Tibial nerve (tissue), 4 donors: ENCODE measurements around the gene AK9. TPM values are rescaled to one million over a fixed set of nuclear protein-coding genes. Genes with fewer than 3 reads are reported as not detected.

Experiments
- DNase-seq, 2 donors: peaks; one replicate each; pipeline ENCODE4 v3.0.0-alpha.2; 2019; ENCODE audit warnings: low spot score in 2 of 2
- H3K27ac ChIP-seq, 4 donors: fragments of 200-600 bp; sonication (generic) in 3 of 4; one replicate each; pipeline ENCODE4 v1.5.1; 2017 to 2019; ENCODE audit warnings: mild to moderate bottlenecking in 1 of 4
- H3K27me3 ChIP-seq, 2 donors: fragments of 200-600 bp; sonication (generic) in 1 of 2; one replicate each; pipeline versions ENCODE4 v1.5.1 to v1.6.0; 2017 to 2019
- H3K36me3 ChIP-seq, 3 donors: fragments of 200-600 bp; sonication (generic); one replicate each; pipeline ENCODE4 v1.5.1; 2018 to 2019
- H3K4me1 ChIP-seq, 4 donors: fragments of 200-600 bp; sonication (generic) in 3 of 4; one replicate each; pipeline ENCODE4 v1.5.1; 2017 to 2019
- H3K4me3 ChIP-seq, 4 donors: fragments of 200-600 bp; sonication (generic) in 3 of 4; one replicate each; pipeline ENCODE4 v1.5.1; 2017 to 2019; ENCODE audit warnings: mild to moderate bottlenecking in 1 of 4, moderate library complexity in 1 of 4
- H3K9me3 ChIP-seq, 4 donors: fragments of 200-600 bp; sonication (generic) in 3 of 4; one replicate each; pipeline ENCODE4 v1.5.1; 2017 to 2019
- CTCF ChIP-seq, 5 experiments: fragments of 200-600 bp in 3 of 5; fragments of 450-650 bp in 2 of 5; sonication (generic) in 3 of 5; IDR thresholded peaks; one replicate each; pipeline ENCODE4 v1.5.1; 2016 to 2019; ENCODE audit warnings: antibody characterized with exemption in 5 of 5, mild to moderate bottlenecking in 3 of 5, moderate library complexity in 2 of 5
- EP300 ChIP-seq, 2 donors: sonication (generic); formaldehyde crosslinking; IDR thresholded peaks; one replicate each; pipeline ENCODE4 v1.6.1; 2017; ENCODE audit warnings: antibody characterized with exemption in 2 of 2, mild to moderate bottlenecking in 1 of 2
- POLR2A ChIP-seq, 2 donors: fragments of 450-650 bp; IDR thresholded peaks; one replicate each; pipeline ENCODE4 v1.6.1; 2017; ENCODE audit warnings: antibody characterized with exemption in 2 of 2, mild to moderate bottlenecking in 2 of 2, moderate library complexity in 2 of 2
- WGBS, 2 donors: methylation state at CpG; one replicate each; pipeline ENCODE4 v1.1.5; 2018; 5-methylcytosine and 5-hydroxymethylcytosine counted together
- total RNA-seq, 4 donors: library from RNA; depleted of rRNA; stranded (reverse); fragments of >200 nt; gene quantifications; one replicate each; pipeline ENCODE4 v1.1.0, GENCODE V29; 2016

The AK9 gene
- total RNA-seq, 4 donors from 2014 or later: 8.1 to 19.8 (median 14.1) TPM

DNA sequence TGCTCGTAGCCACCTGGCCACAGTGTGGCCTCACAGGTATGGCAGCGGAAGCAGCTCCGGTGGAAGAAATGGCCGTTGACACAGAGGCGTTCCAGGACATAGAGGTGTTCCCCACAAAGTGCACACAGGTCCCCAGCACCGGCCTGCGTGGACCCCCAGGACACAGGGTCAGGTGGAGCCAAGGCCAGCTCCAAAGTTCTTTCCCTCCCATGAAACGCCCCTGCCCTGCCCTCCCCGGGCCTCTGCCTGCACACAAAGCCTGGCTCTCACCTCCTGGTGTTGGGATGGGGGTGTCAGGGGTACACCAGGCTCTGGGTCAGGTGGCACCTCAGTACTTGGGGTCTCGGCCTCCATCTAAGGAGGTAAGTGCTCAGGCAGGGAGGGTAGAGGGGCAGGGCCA lies 243.9 kb downstream of the AK9 start:
- no peak for TF ChIP-seq CTCF (IDR thresholded peaks at IDR 0.05)
- no peak for TF ChIP-seq EP300 (IDR thresholded peaks at IDR 0.05)
- no peak for TF ChIP-seq POLR2A (IDR thresholded peaks at IDR 0.05)
- Histone ChIP-seq H3K4me3 (no peak overlapping the region), H3K27me3 (no peaks in the 10 kb centered on the region), H3K36me3 (peaks cover 0 to 93% (median 6%) of the 10 kb centered on the region in 3 donors), H3K4me1 (peaks cover 0 to 18% (median 4%) of the 10 kb centered on the region in 4 donors), H3K9me3 (no peaks in the 10 kb centered on the region), H3K27ac (no peak overlapping the region)
- no peak for DNase-seq
- 82 to 90% methylated on average over 10 of the region's 10 CpGs for WGBS, 2 donors

DNA sequence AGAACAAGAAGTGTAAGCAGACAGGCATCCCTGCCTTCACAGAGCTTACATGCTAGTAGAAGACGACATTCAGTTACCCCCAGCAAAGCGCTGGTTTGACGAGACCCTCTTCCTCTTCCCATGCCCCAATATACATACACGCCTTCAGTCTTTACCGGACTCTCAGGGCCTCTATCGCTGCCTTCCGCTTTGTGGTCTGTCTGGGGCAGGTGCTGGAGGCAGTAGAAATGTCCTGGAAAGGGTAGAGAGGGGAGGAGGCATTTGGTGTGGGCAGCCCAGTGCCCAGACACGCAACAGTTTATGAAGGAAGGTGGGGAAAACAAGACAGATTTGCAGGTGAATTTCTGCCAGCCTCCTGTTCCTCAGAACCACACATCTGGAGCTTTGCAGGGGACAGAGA lies 244.5 kb downstream of the AK9 start:
- Histone ChIP-seq H3K4me1 (peaks cover 0 to 23% (median 9%) of the 10 kb centered on the region in 4 donors), H3K27me3 (no peaks in the 10 kb centered on the region), H3K36me3 (peaks cover 0 to 87% (median 2%) of the 10 kb centered on the region in 3 donors), H3K27ac (no peak overlapping the region), H3K4me3 (no peak overlapping the region), H3K9me3 (no peaks in the 10 kb centered on the region)
- WGBS, 2 donors: 70 to 92% methylated on average over 8 of the region's 8 CpGs
- DNase-seq: no peak
- no peak for TF ChIP-seq POLR2A (IDR thresholded peaks at IDR 0.05)

DNA sequence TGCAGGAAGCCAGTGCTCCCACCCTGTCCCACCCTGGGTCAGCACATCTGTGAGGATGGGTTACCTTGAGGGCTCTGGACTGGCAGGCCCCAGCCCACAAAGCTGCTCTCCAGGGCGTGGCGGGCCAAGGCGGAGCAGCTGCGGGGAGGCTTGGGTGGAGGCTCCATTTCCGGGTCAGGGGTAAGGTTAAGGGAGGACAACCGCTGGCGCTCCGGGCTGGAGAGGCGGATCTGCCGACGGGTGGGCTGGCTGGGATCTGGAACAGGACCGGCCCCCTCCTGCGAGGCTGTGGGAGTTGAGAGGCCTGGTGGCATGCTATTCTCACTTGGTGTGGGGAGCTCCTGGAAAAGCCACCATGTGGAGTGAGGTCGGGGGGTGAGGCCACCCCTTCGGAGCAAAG lies 244.9 kb downstream of the AK9 start:
- peaks cover 0 to 83% (median 0%) of the 10 kb centered on the region in 3 donors for H3K36me3 ChIP-seq
- no peak overlapping the region for H3K27ac ChIP-seq
- TF ChIP-seq EP300 (IDR thresholded peaks at IDR 0.05) (no peak), POLR2A (IDR thresholded peaks at IDR 0.05) (no peak)
- H3K9me3 ChIP-seq: no peaks in the 10 kb centered on the region
- H3K4me3 ChIP-seq: no peak overlapping the region
- 80 to 84% methylated on average over 15 of the region's 15 CpGs for WGBS, 2 donors
- H3K27me3 ChIP-seq: no peaks in the 10 kb centered on the region
- H3K4me1 ChIP-seq: peaks cover 0 to 27% (median 13%) of the 10 kb centered on the region in 4 donors
- DNase-seq: no peak

DNA sequence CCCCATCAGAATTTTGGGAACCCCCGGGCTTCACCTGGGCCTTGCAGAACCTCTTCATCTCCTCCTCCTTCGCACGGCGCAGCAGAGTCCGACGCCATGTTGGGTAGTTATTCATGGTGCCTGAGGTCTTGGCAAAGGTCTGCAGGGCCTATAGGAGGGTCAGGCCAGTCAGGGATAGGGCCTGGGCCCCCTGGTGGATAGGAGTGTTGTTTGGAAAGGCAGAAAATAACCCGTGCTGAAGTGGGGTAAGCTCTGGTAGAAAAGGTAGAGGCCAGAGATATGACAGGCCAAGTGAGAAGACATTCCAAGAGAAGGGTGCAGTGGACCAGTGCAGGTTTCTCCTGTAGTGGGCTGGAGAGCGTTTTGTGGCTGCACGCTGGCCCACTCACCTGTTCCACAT lies 245.6 kb downstream of the AK9 start:
- DNase-seq: no peak
- TF ChIP-seq EP300 (IDR thresholded peaks at IDR 0.05) (no peak), POLR2A (IDR thresholded peaks at IDR 0.05) (no peak), CTCF (IDR thresholded peaks at IDR 0.05) (no peak)
- WGBS, 2 donors: 89 to 92% methylated on average over 9 of the region's 9 CpGs
- Histone ChIP-seq H3K27ac (peak overlapping the region in 1 of 4 donors; percentile 21), H3K27me3 (no peaks in the 10 kb centered on the region), H3K9me3 (no peaks in the 10 kb centered on the region), H3K36me3 (peaks cover 0 to 77% (median 0%) of the 10 kb centered on the region in 3 donors), H3K4me3 (no peak overlapping the region), H3K4me1 (peaks cover 0 to 27% (median 13%) of the 10 kb centered on the region in 4 donors)

- Histone ChIP-seq H3K27ac (peak overlapping the region in 2 of 4 donors; percentile 1 to 60), H3K36me3 (peaks cover 0 to 59% (median 0%) of the 10 kb centered on the region in 3 donors), H3K9me3 (no peaks in the 10 kb centered on the region), H3K27me3 (no peaks in the 10 kb centered on the region), H3K4me3 (no peak overlapping the region), H3K4me1 (peaks cover 0 to 38% (median 14%) of the 10 kb centered on the region in 4 donors)
- TF ChIP-seq POLR2A (IDR thresholded peaks at IDR 0.05): no peak
- no peak for TF ChIP-seq CTCF (IDR thresholded peaks at IDR 0.05)
- TF ChIP-seq EP300 (IDR thresholded peaks at IDR 0.05): no peak
- WGBS, 2 donors: 85% methylated on average over 10 of the region's 10 CpGs
- DNase-seq: no peak
Observed at GRCh38 chr6:109443425-109443950, 247.5 kb downstream of the AK9 start.

Other genes starting within 250 kb of the AK9 start
- 10 to 100 TPM; 45.4 to 91.0 (median 70.3) TPM for gene MICAL1, start 235.4 kb downstream of the AK9 start, total RNA-seq
- 1 to 10 TPM; 6.5 to 9.6 (median 8.0) TPM for gene ZBTB24, start 208.0 kb downstream of the AK9 start, total RNA-seq
- gene FIG4, start 94 bp upstream of the AK9 start, total RNA-seq: 10 to 100 TPM; 11.4 to 42.9 (median 21.6) TPM